K562 (cell line): ENCODE measurements around the gene DCUN1D1. TPM values are rescaled to one million over a fixed set of nuclear protein-coding genes. Genes with fewer than 3 reads are reported as not detected.

Experiments
- ATAC-seq: fragments of 200-7000 bp; cut with Tn5 transposase; 3 replicates; pipeline ENCODE4 v1.9.1; 2020; ENCODE audit warnings: moderate library complexity
- Bru-seq: library from RNA; stranded (reverse); fragments of 400-500 nt; gene quantifications from one replicate; lab custom pipeline; 2021; lab: Mats Ljungman, UMichigan
- BruChase-seq, 2 experiments: library from RNA; stranded (reverse); fragments of 400-500 nt; gene quantifications; one replicate each; lab custom pipeline; 2021; lab: Mats Ljungman, UMichigan
- BruUV-seq: library from RNA; stranded (reverse); fragments of 400-500 nt; replicated peaks from 2 replicates; lab custom pipeline; 2021; lab: Mats Ljungman, UMichigan
- CTCF ChIA-PET: fragments of 300-600 bp; formaldehyde crosslinking; extraction: SDS; loops from one replicate; lab custom pipeline; 2021; ENCODE audit warnings: low intra/inter-chr PET ratio; lab: Yijun Ruan, JAX
- POLR2A ChIA-PET: fragments of 300-600, 350-650 bp; sonication (Branson Sonifier 250); formaldehyde crosslinking; extraction: SDS; loops from one replicate; lab custom pipeline; 2021; ENCODE audit warnings: antibody characterized with exemption, inconsistent platforms; lab: Yijun Ruan, JAX
- DNase-seq, 4 experiments: peaks; one replicate each; pipeline versions ENCODE4 v3.0.0 to v3.0.0-alpha.2; 2011 to 2018; ENCODE audit warnings: low spot score in 3 of 4, mixed read lengths in 3 of 4; ENCODE audit errors: extremely low read depth in 1 of 4
- FAIRE-seq: peaks from 2 replicates; lab custom pipeline; 2011; peaks lifted over from hg19 to GRCh38; lab: Jason Lieb, UNC
- H2AFZ ChIP-seq: 2 replicates; pipeline ENCODE4 v1.6.0; 2011; ENCODE audit warnings: low read depth, low read length, control low read depth, inconsistent platforms
- H3K27ac ChIP-seq: fragments of 200-600 bp; 3 replicates; pipeline ENCODE4 v1.8.0; 2011; ENCODE audit warnings: low read depth, mild to moderate bottlenecking, control low read depth, inconsistent platforms, low read length, moderate library complexity, mixed read lengths; ENCODE audit errors: extremely low read depth
- H3K27me3 ChIP-seq, 2 experiments: fragments of 300-600 bp in 1 of 2; 2 replicates in 1 of 2; 3 replicates in 1 of 2; pipeline versions ENCODE4 v1.6.0 to v1.8.0; 2011; ENCODE audit warnings: inconsistent platforms in 2 of 2, low read length in 2 of 2, mild to moderate bottlenecking in 1 of 2, mixed read lengths in 1 of 2, moderate library complexity in 1 of 2; ENCODE audit not compliant: control insufficient read depth in 2 of 2, insufficient read depth in 2 of 2
- H3K36me3 ChIP-seq: fragments of 300-600 bp; 3 replicates; pipeline ENCODE4 v1.8.0; 2011; ENCODE audit warnings: mild to moderate bottlenecking, low read length, inconsistent platforms; ENCODE audit not compliant: control insufficient read depth, insufficient read depth
- H3K4me1 ChIP-seq, 2 experiments: fragments of 200-600 bp in 1 of 2; replicated peaks in 1 of 2; 2 replicates in 1 of 2; 3 replicates in 1 of 2; pipeline versions ENCODE4 v1.5.1 to v1.8.0; 2011; ENCODE audit warnings: inconsistent platforms in 2 of 2, low read length in 2 of 2, mild to moderate bottlenecking in 1 of 2, mixed read lengths in 1 of 2, moderate library complexity in 1 of 2; ENCODE audit not compliant: control insufficient read depth in 2 of 2, insufficient read depth in 2 of 2
- H3K4me2 ChIP-seq: 2 replicates; pipeline ENCODE4 v1.6.1; 2011; ENCODE audit warnings: low read length, control low read depth, inconsistent platforms, mixed read lengths; ENCODE audit not compliant: insufficient read depth
- H3K4me3 ChIP-seq: fragments of 200-600 bp; sonication (generic), shearing (Covaris generic); 2 replicates; pipeline ENCODE4 v1.5.1; 2016; ENCODE audit warnings: control low read depth, inconsistent platforms
- H3K79me2 ChIP-seq: fragments of 200-600 bp; 3 replicates; pipeline ENCODE4 v1.8.0; 2011; ENCODE audit warnings: low read length, inconsistent platforms; ENCODE audit not compliant: control insufficient read depth, insufficient read depth
- H3K9ac ChIP-seq, 2 experiments: 2 replicates each; pipeline versions ENCODE4 v1.6.0 to v1.6.1; 2011; ENCODE audit warnings: low read depth in 2 of 2, low read length in 2 of 2, control low read depth in 1 of 2, inconsistent platforms in 1 of 2, mild to moderate bottlenecking in 1 of 2, mixed read lengths in 1 of 2; ENCODE audit not compliant: insufficient read depth in 1 of 2
- H3K9me1 ChIP-seq: one replicate; pipeline ENCODE4 v1.6.0; 2011; ENCODE audit warnings: inconsistent platforms, mild to moderate bottlenecking, low read length, moderate library complexity; ENCODE audit not compliant: control insufficient read depth, insufficient read depth
- H3K9me3 ChIP-seq: replicated peaks from 2 replicates; pipeline ENCODE4 v1.5.1; 2011; ENCODE audit warnings: low read depth, low read length, inconsistent platforms; ENCODE audit not compliant: control insufficient read depth, insufficient read depth
- H4K20me1 ChIP-seq: replicated peaks from 2 replicates; pipeline ENCODE4 v1.6.1; 2011; ENCODE audit warnings: low read length, inconsistent platforms, mixed read lengths; ENCODE audit not compliant: control insufficient read depth, insufficient read depth
- NR3C1 ChIP-seq: sonication (generic); formaldehyde crosslinking; IDR thresholded peaks from 2 replicates; pipeline ENCODE4 v1.8.1; 2022; ENCODE audit warnings: missing genetic modification reagents
- RBM15 ChIP-seq: fragments of 200-400 bp; formaldehyde crosslinking; IDR thresholded peaks from 2 replicates; pipeline ENCODE4 v1.6.1; 2018; ENCODE audit warnings: mild to moderate bottlenecking, low read length, moderate library complexity; ENCODE audit not compliant: insufficient read depth
- RERE ChIP-seq: sonication (generic); formaldehyde crosslinking; IDR thresholded peaks from 2 replicates; pipeline ENCODE4 v1.8.0; 2023; ENCODE audit warnings: missing genetic modification reagents, mild to moderate bottlenecking, borderline replicate concordance
- ZBTB11 ChIP-seq, 3 experiments: fragments of 200-800 bp in 1 of 3; fragments of 250-450 bp in 1 of 3; fragments of 450-650 bp in 1 of 3; sonication (Bioruptor Pico) in 1 of 3; sonication (Bioruptor generic) in 1 of 3; formaldehyde crosslinking in 1 of 3; IDR thresholded peaks; 2 replicates each; pipeline versions ENCODE4 v1.6.1 to v1.8.0; 2016 to 2022; ENCODE audit warnings: mild to moderate bottlenecking in 2 of 3, missing genetic modification characterization in 2 of 3, missing compliant biosample characterization in 1 of 3, moderate library complexity in 1 of 3
- WGBS: fragments of 100-300 bp; shearing (Covaris generic); methylation state at CpG from one replicate; pipeline ENCODE4 v1.1.6; 2016; ENCODE audit warnings: low coverage, mixed read lengths; ENCODE audit not compliant: insufficient coverage; ENCODE audit errors: missing lambda C conversion rate; 5-methylcytosine and 5-hydroxymethylcytosine counted together
- in situ Hi-C: fragments of 300-500 bp; cut with MboI; formaldehyde crosslinking; loops from 4 replicates; pipeline ENCODE4 v1.15.0; 2018; ENCODE audit warnings: inconsistent platforms, mixed read lengths
- intact Hi-C: fragments of 100-400 bp; cut with micrococcal nuclease; formaldehyde crosslinking; loops from 2 replicates; pipeline ENCODE4 v1.14.2; 2022
- long read RNA-seq, 3 experiments: library from polyadenylated mRNA in 2 of 3; library from RNA in 1 of 3; unstranded in 2 of 3; stranded (forward) in 1 of 3; transcript quantifications; one replicate each; pipeline ENCODE4 v2.0.0, GENCODE V29; 2019 to 2022
- polyA minus RNA-seq, 3 experiments: library from RNA; depleted of rRNA, polyadenylated mRNA; stranded (reverse); fragments of >200 nt; gene quantifications; 2 replicates each; pipeline ENCODE4 v1.2.3, GENCODE V29; 2011
- polyA plus RNA-seq, 8 experiments: library from polyadenylated mRNA; depleted of rRNA in 4 of 8; stranded (reverse) in 5 of 8; unstranded in 3 of 8; fragments of >200 nt; fragmentation: Nextera tagmentation in 2 of 8; fragmentation: Illumina TruSeq in 1 of 8; extraction: Ambion mirVana in 2 of 8; extraction: Trizol in 1 of 8; gene quantifications; 2 replicates each; pipeline versions ENCODE4 v1.2.1 to v1.2.3, GENCODE V29; 2011 to 2014; ENCODE audit warnings: inconsistent platforms in 1 of 8, missing spikeins in 1 of 8
- total RNA-seq, 7 experiments: library from RNA; depleted of rRNA in 6 of 7; stranded (reverse); fragments of >200 nt in 6 of 7; fragmentation: Illumina TruSeq in 2 of 7; extraction: Trizol in 2 of 7; gene quantifications; 2 replicates each; pipeline versions ENCODE4 v1.2.1 to v1.2.3, GENCODE V29; 2011 to 2021; ENCODE audit warnings: low replicate concordance in 1 of 7

DCUN1D1 gene
- 8.7 and 44.1 TPM in 2 replicates for total RNA-seq (2011; cell fraction: chromatin; rRNA removed; ENCODE audit: low replicate concordance)
- 2.3 and 4.2 TPM in 2 replicates for total RNA-seq (2011; cell fraction: nucleolus; rRNA removed)
- 9.3 and 20.2 TPM in 2 replicates for total RNA-seq (2011; cell fraction: nucleoplasm; rRNA removed)
- total RNA-seq (2014; rRNA removed) (11.4 and 24.7 TPM in 2 replicates), total RNA-seq (2014; rRNA removed; fragmentation: Illumina TruSeq; extraction: Trizol) (36.0 and 43.2 TPM in 2 replicates), total RNA-seq (2015; rRNA removed; fragmentation: Illumina TruSeq; extraction: Trizol) (25.1 and 28.2 TPM in 2 replicates), total RNA-seq (2021) (38.5 and 39.7 TPM in 2 replicates), polyA plus RNA-seq (2011; rRNA removed) (23.3 and 27.7 TPM in 2 replicates), polyA plus RNA-seq (2014; fragmentation: Illumina TruSeq; extraction: Trizol) (27.3 and 31.5 TPM in 2 replicates), polyA plus RNA-seq (2014; fragmentation: Nextera tagmentation; extraction: Ambion mirVana) (10 to 100 TPM; 24.9 to 46.8 TPM), polyA plus RNA-seq (2014; rRNA removed) (20.1 and 20.3 TPM in 2 replicates), polyA minus RNA-seq (2011; rRNA and poly(A)+ RNA removed) (78.5 and 91.3 TPM in 2 replicates), Bru-seq, nascent RNA (percentile 85 among the genes with signal in this experiment), BruChase-seq, experiment 1, labeled RNA remaining after a 2-hour chase (percentile 89 among the genes with signal in this experiment), BruChase-seq, experiment 2, labeled RNA remaining after a 6-hour chase (percentile 90 among the genes with signal in this experiment)
- polyA plus RNA-seq (2011; cell fraction: cytosol; rRNA removed) = 1.8 and 5.1 TPM in 2 replicates
- polyA plus RNA-seq (2011; cell fraction: nucleus; rRNA removed) = 5.1 and 9.7 TPM in 2 replicates
- 16.6 and 23.8 TPM in 2 replicates for polyA plus RNA-seq (2012)
- polyA minus RNA-seq (2011; cell fraction: cytosol; rRNA and poly(A)+ RNA removed) = 18.5 and 19.9 TPM in 2 replicates
- polyA minus RNA-seq (2011; cell fraction: nucleus; rRNA and poly(A)+ RNA removed) = 7.5 and 12.6 TPM in 2 replicates
- long read RNA-seq, experiment 1, full-length matches to known transcripts = 79 of 131 reads
- long read RNA-seq, experiment 1, partial matches to known transcripts = 18 of 131 reads
- long read RNA-seq, experiment 1, other reads (novel, unspliced or antisense) = 34 of 131 reads
- long read RNA-seq, experiment 2, full-length matches to known transcripts = 5 of 19 reads
- long read RNA-seq, experiment 2, partial matches to known transcripts = 3 of 19 reads
- long read RNA-seq, experiment 2, other reads (novel, unspliced or antisense) = 11 of 19 reads
- long read RNA-seq, experiment 3, full-length matches to known transcripts = 21 of 38 reads
- long read RNA-seq, experiment 3, partial matches to known transcripts = 3 of 38 reads
- long read RNA-seq, experiment 3, other reads (novel, unspliced or antisense) = 14 of 38 reads

- no peaks in the 10 kb centered on the region for H3K9me3 ChIP-seq
- H3K4me2 ChIP-seq = peak within 1 kb of the TSS; percentile 89
- ChIA-PET POLR2A (interaction anchor here (0.6 to 1.2 kb wide), 6 partner anchors 9 to 1569 kb away, joined by 3 to 5 read pairs (median 3); no protein-coding TSS in a partner anchor), CTCF (no interaction called here)
- ATAC-seq (peak; percentile 78), FAIRE-seq (no peak), DNase-seq (peak; percentile 88 to 97 (median 94))
- peak within 1 kb of the TSS; percentile 71 for H2AFZ ChIP-seq
- in situ Hi-C loops = no loop called here
- H3K27ac ChIP-seq = peak within 1 kb of the TSS; percentile 72
- 0 out of 2 replicates have a peak, but pooled peaks cover 3% of the 10 kb centered on the region for H4K20me1 ChIP-seq
- no TSS peak for BruUV-seq
- peaks cover 45% of the 10 kb centered on the region for H3K79me2 ChIP-seq
- no peaks in the 10 kb centered on the region for H3K36me3 ChIP-seq
- 1% methylated on average over 35 of the region's 106 CpGs for WGBS
- no peaks in the 10 kb centered on the region for H3K9me1 ChIP-seq
- intact Hi-C loops = no loop called here
- peak within 1 kb of the TSS; percentile 75 to 95 for H3K9ac ChIP-seq
- peaks cover 22 to 36% of the 10 kb centered on the region in 2 experiments for H3K4me1 ChIP-seq
- H3K27me3 ChIP-seq = no peaks in the 10 kb centered on the region
- peak within 1 kb of the TSS; percentile 74 for H3K4me3 ChIP-seq
- TF ChIP-seq RBM15 (no peak), RERE (CRISPR knock-in tag) (no peak), ZBTB11 (CRISPR knock-in tag; IDR thresholded peaks at IDR 0.05) (peak in 1 of 3 experiments; percentile 62; a peak in 2 of 6 replicates), NR3C1 (CRISPR knock-in tag) (0 out of 2 replicates have a peak, but pooled peaks have one; percentile 38)
Observed at GRCh38 chr3:182980204-182981037, at the start of gene DCUN1D1. DCUN1D1 (minus strand) TSS chr3:182980538; CDS start chr3:182980489, 49 bp downstream.
